ENCODE measurements around the gene ACAP1.
"Not testable (repeated sequence)": the region's sequence is repeated elsewhere in the genome, so short reads cannot be mapped to it uniquely, and the experiment has no call there.

Gene ACAP1

DNA sequence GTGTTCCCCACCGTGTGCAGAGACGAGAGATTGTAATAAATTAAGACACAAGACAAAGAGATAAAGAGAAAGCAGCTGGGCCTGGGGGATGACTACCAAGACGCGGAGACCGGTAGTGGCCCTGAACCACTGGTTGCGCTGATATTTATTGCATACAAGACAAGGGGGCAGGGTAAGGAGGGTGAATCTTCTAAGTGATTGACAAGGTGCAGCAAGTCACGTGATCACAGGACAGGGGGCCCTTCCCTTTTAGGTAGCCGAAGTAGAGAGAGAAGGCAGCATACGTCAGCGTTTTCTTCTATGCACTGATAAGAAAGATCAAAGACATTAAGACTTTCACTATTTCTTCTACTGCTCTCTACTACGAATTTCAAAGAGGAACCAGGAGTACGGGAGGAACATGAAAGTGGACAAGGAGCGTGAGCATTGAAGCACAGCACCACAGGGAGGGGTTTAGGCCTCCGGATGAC, 3.7 kb upstream of the ACAP1 start:
- not testable (repeated sequence) for H3K18ac ChIP-seq (ENCODE audit: low read length); H4K12ac ChIP-seq (ENCODE audit: low read depth, low read length); H3K9me3 ChIP-seq (ENCODE audit: insufficient read depth, low read depth, low read length); H3K27me3 ChIP-seq (ENCODE audit: insufficient read depth, low read length); H3K9ac ChIP-seq (ENCODE audit: low read length); H2BK12ac ChIP-seq (ENCODE audit: low read length); H2AFZ ChIP-seq (ENCODE audit: insufficient read depth, low read length, poor library complexity); H2BK5ac ChIP-seq (ENCODE audit: low read depth, low read length, poor library complexity); H3K27ac ChIP-seq (ENCODE audit: low read depth, low read length); H3K4me2 ChIP-seq (ENCODE audit: low read length); H3K23ac ChIP-seq (ENCODE audit: low read length); H2AK5ac ChIP-seq (ENCODE audit: low read length); H4K91ac ChIP-seq (ENCODE audit: low read depth, low read length); H4K8ac ChIP-seq (ENCODE audit: low read depth, low read length); H3K36me3 ChIP-seq (ENCODE audit: control insufficient read depth in 1 of 2, insufficient read depth in 2 of 2, low read length in 2 of 2); DNase-seq; H3K14ac ChIP-seq (ENCODE audit: low read length); H3K79me2 ChIP-seq (ENCODE audit: control insufficient read depth, insufficient read depth, low read length, poor library complexity); H3K4me3 ChIP-seq (ENCODE audit: low read depth, low read length); H2BK120ac ChIP-seq (ENCODE audit: insufficient read depth, low read length, poor library complexity); H3K4me1 ChIP-seq (ENCODE audit: control insufficient read depth in 1 of 2, insufficient read depth in 2 of 2, low read length in 2 of 2); H3K4ac ChIP-seq (ENCODE audit: low read depth, low read length)
- H3K79me1 ChIP-seq (ENCODE audit: low read length) = peaks cover 11% of the 10 kb centered on the region
- no CpG with 5 or more reads among the region's 14 CpGs for WGBS (ENCODE audit: extremely low coverage, insufficient coverage, insufficient read length)

DNA sequence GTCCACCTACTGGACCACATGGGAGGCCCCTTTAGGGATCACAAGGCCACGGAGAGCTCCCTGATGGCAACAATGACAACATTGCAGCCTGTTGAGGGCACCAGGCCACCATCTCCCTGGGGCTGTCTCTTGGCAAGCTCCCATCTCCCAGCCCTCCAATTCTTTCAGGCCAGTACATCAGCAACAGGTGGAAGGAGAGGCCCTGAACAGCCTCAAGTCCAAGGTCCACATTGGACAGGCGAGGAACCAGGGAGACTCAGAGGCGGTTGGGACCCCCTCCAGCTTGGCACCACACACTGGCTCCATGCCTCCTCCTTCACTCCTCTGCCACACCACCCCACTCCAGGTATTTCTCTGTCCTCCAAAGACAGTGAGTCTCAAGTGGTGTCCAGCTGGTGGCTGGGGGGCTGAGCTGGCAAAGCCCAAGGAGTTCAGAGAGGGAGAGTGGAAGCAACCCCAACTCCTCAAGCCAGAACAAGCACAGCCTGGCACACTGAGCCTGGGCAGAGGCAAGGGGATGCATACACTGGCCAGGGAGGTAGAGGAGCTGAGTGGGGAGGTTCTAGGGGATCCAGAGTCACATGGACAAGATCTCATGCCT, 1.3 kb upstream of the ACAP1 start:
- H2BK5ac ChIP-seq (ENCODE audit: low read depth, low read length, poor library complexity) = no peak overlapping the region
- H3K36me3 ChIP-seq (ENCODE audit: control insufficient read depth in 1 of 2, insufficient read depth in 2 of 2, low read length in 2 of 2) = no peaks in the 10 kb centered on the region
- no CpG with 5 or more reads among the region's 3 CpGs for WGBS (ENCODE audit: extremely low coverage, insufficient coverage, insufficient read length)
- no peaks in the 10 kb centered on the region for H3K9me3 ChIP-seq (ENCODE audit: insufficient read depth, low read depth, low read length)
- no peak overlapping the region for H2AK5ac ChIP-seq (ENCODE audit: low read length)
- H4K12ac ChIP-seq (ENCODE audit: low read depth, low read length) = no peak overlapping the region
- no peak for DNase-seq
- no peak overlapping the region for H3K14ac ChIP-seq (ENCODE audit: low read length)
- no peak overlapping the region for H3K4ac ChIP-seq (ENCODE audit: low read depth, low read length)
- no peak overlapping the region for H3K4me3 ChIP-seq (ENCODE audit: low read depth, low read length)
- no peak overlapping the region for H2BK12ac ChIP-seq (ENCODE audit: low read length)
- H3K79me2 ChIP-seq (ENCODE audit: control insufficient read depth, insufficient read depth, low read length, poor library complexity) = peaks cover 2% of the 10 kb centered on the region
- H4K91ac ChIP-seq (ENCODE audit: low read depth, low read length) = no peak overlapping the region
- peaks cover 4 to 5% of the 10 kb centered on the region in 2 experiments for H3K4me1 ChIP-seq (ENCODE audit: control insufficient read depth in 1 of 2, insufficient read depth in 2 of 2, low read length in 2 of 2)
- no peak overlapping the region for H2AFZ ChIP-seq (ENCODE audit: insufficient read depth, low read length, poor library complexity)
- H3K79me1 ChIP-seq (ENCODE audit: low read length) = peaks cover 3% of the 10 kb centered on the region
- no peak overlapping the region for H3K4me2 ChIP-seq (ENCODE audit: low read length)
- H3K9ac ChIP-seq (ENCODE audit: low read length) = no peak overlapping the region
- H4K8ac ChIP-seq (ENCODE audit: low read depth, low read length) = no peak overlapping the region
- no peak overlapping the region for H3K18ac ChIP-seq (ENCODE audit: low read length)
- no peak overlapping the region for H3K27ac ChIP-seq (ENCODE audit: low read depth, low read length)
- no peak overlapping the region for H2BK120ac ChIP-seq (ENCODE audit: insufficient read depth, low read length, poor library complexity)
- H3K23ac ChIP-seq (ENCODE audit: low read length) = no peak overlapping the region
- no peaks in the 10 kb centered on the region for H3K27me3 ChIP-seq (ENCODE audit: insufficient read depth, low read length)

GRCh38 chr17:7335765-7336164, 564 bp upstream of the ACAP1 start:
- H3K27ac ChIP-seq (ENCODE audit: low read depth, low read length); H4K91ac ChIP-seq (ENCODE audit: low read depth, low read length); H3K4me3 ChIP-seq (ENCODE audit: low read depth, low read length); H4K8ac ChIP-seq (ENCODE audit: low read depth, low read length); H3K4ac ChIP-seq (ENCODE audit: low read depth, low read length); H3K79me2 ChIP-seq (ENCODE audit: control insufficient read depth, insufficient read depth, low read length, poor library complexity); H3K9ac ChIP-seq (ENCODE audit: low read length); H2BK120ac ChIP-seq (ENCODE audit: insufficient read depth, low read length, poor library complexity); H4K12ac ChIP-seq (ENCODE audit: low read depth, low read length); H3K4me2 ChIP-seq (ENCODE audit: low read length); H2BK12ac ChIP-seq (ENCODE audit: low read length); H3K4me1 ChIP-seq (ENCODE audit: control insufficient read depth in 1 of 2, insufficient read depth in 2 of 2, low read length in 2 of 2); H3K36me3 ChIP-seq (ENCODE audit: control insufficient read depth in 1 of 2, insufficient read depth in 2 of 2, low read length in 2 of 2); H3K14ac ChIP-seq (ENCODE audit: low read length); H2AK5ac ChIP-seq (ENCODE audit: low read length); H3K27me3 ChIP-seq (ENCODE audit: insufficient read depth, low read length); H3K18ac ChIP-seq (ENCODE audit: low read length); DNase-seq; H3K9me3 ChIP-seq (ENCODE audit: insufficient read depth, low read depth, low read length); H3K23ac ChIP-seq (ENCODE audit: low read length); H2BK5ac ChIP-seq (ENCODE audit: low read depth, low read length, poor library complexity); H3K79me1 ChIP-seq (ENCODE audit: low read length); H2AFZ ChIP-seq (ENCODE audit: insufficient read depth, low read length, poor library complexity): not testable (repeated sequence)
- WGBS (ENCODE audit: extremely low coverage, insufficient coverage, insufficient read length) = no CpG with 5 or more reads among the region's 13 CpGs

- not testable (repeated sequence) for H3K4me2 ChIP-seq (ENCODE audit: low read length); H4K12ac ChIP-seq (ENCODE audit: low read depth, low read length); H2AK5ac ChIP-seq (ENCODE audit: low read length); H3K27me3 ChIP-seq (ENCODE audit: insufficient read depth, low read length); H3K27ac ChIP-seq (ENCODE audit: low read depth, low read length); H2BK12ac ChIP-seq (ENCODE audit: low read length); H3K9me3 ChIP-seq (ENCODE audit: insufficient read depth, low read depth, low read length); H3K4me1 ChIP-seq (ENCODE audit: control insufficient read depth in 1 of 2, insufficient read depth in 2 of 2, low read length in 2 of 2); H3K79me2 ChIP-seq (ENCODE audit: control insufficient read depth, insufficient read depth, low read length, poor library complexity); H3K18ac ChIP-seq (ENCODE audit: low read length); H4K91ac ChIP-seq (ENCODE audit: low read depth, low read length); H2BK5ac ChIP-seq (ENCODE audit: low read depth, low read length, poor library complexity); DNase-seq; H3K79me1 ChIP-seq (ENCODE audit: low read length); H3K14ac ChIP-seq (ENCODE audit: low read length); H3K23ac ChIP-seq (ENCODE audit: low read length); H3K4ac ChIP-seq (ENCODE audit: low read depth, low read length); H3K36me3 ChIP-seq (ENCODE audit: control insufficient read depth in 1 of 2, insufficient read depth in 2 of 2, low read length in 2 of 2); H3K9ac ChIP-seq (ENCODE audit: low read length); H3K4me3 ChIP-seq (ENCODE audit: low read depth, low read length); H4K8ac ChIP-seq (ENCODE audit: low read depth, low read length); H2BK120ac ChIP-seq (ENCODE audit: insufficient read depth, low read length, poor library complexity); H2AFZ ChIP-seq (ENCODE audit: insufficient read depth, low read length, poor library complexity)
- WGBS (ENCODE audit: extremely low coverage, insufficient coverage, insufficient read length) = no CpG with 5 or more reads among the region's 7 CpGs
Measured at GRCh38 chr17:7337600-7337999, 1.3 kb downstream of the ACAP1 start.

Measured in trophoblast cell (in vitro differentiated cells and primary cell).